Fibroblast of lung (primary cell): Measurements from ENCODE around the gene C1GALT1C1. TPM values are rescaled to one million over a fixed set of nuclear protein-coding genes. Genes with fewer than 3 reads are reported as not detected.

Experiments
- DNase-seq, 2 donors: peaks; one replicate each; pipeline versions ENCODE4 v3.0.0 to v3.0.0-alpha.2; 2010; ENCODE audit warnings: low read depth in 2 of 2
- H2AFZ ChIP-seq: 2 replicates; pipeline ENCODE4 v1.5.1; 2012; ENCODE audit warnings: low read length, control low read depth, inconsistent platforms
- H3K27ac ChIP-seq: 2 replicates; pipeline ENCODE4 v1.5.1; 2011; ENCODE audit warnings: low read length, control low read depth; ENCODE audit not compliant: insufficient read depth
- H3K27me3 ChIP-seq: 2 replicates; pipeline ENCODE4 v1.5.1; 2011; ENCODE audit warnings: mild to moderate bottlenecking, low read length; ENCODE audit not compliant: control insufficient read depth, insufficient read depth
- H3K36me3 ChIP-seq: 2 replicates; pipeline ENCODE4 v1.5.1; 2011; ENCODE audit warnings: low read length; ENCODE audit not compliant: control insufficient read depth, insufficient read depth
- H3K4me1 ChIP-seq: 2 replicates; pipeline ENCODE4 v1.5.1; 2011; ENCODE audit warnings: low read length; ENCODE audit not compliant: control insufficient read depth, insufficient read depth; ENCODE audit errors: extremely low read depth
- H3K4me2 ChIP-seq: 2 replicates; pipeline ENCODE4 v1.5.1; 2011; ENCODE audit warnings: low read length, control low read depth; ENCODE audit not compliant: insufficient read depth; ENCODE audit errors: extremely low read depth
- H3K4me3 ChIP-seq, 4 experiments: fragments of 200-600 bp in 1 of 4; sonication (generic) in 1 of 4; replicated peaks in 1 of 4; 2 replicates each; pipeline ENCODE4 v1.5.1; 2011 to 2016; ENCODE audit warnings: low read length in 4 of 4, low read depth in 3 of 4, mild to moderate bottlenecking in 3 of 4, control low read depth in 2 of 4, inconsistent platforms in 1 of 4, mixed read lengths in 1 of 4; ENCODE audit not compliant: insufficient read depth in 1 of 4; ENCODE audit errors: control extremely low read depth in 1 of 4
- H3K79me2 ChIP-seq: 2 replicates; pipeline ENCODE4 v1.5.1; 2012; ENCODE audit warnings: mild to moderate bottlenecking, low read length, inconsistent platforms; ENCODE audit not compliant: control insufficient read depth, insufficient read depth
- H3K9ac ChIP-seq: 2 replicates; pipeline ENCODE4 v1.5.1; 2011; ENCODE audit warnings: mild to moderate bottlenecking, low read length, control low read depth; ENCODE audit not compliant: insufficient read depth
- H3K9me3 ChIP-seq: 2 replicates; pipeline ENCODE4 v1.5.1; 2012; ENCODE audit warnings: low read depth, low read length; ENCODE audit not compliant: control insufficient read depth, insufficient read depth
- H4K20me1 ChIP-seq: 2 replicates; pipeline ENCODE4 v1.5.1; 2011; ENCODE audit warnings: low read length; ENCODE audit not compliant: control insufficient read depth, insufficient read depth; ENCODE audit errors: extremely low read depth
- CTCF ChIP-seq, 2 donors: IDR thresholded peaks in 1 of 2; conservative IDR thresholded peaks in 1 of 2; 1 replicate in 1 of 2; 2 replicates in 1 of 2; pipeline ENCODE4 v1.5.1; 2011 to 2012; ENCODE audit warnings: low read length in 2 of 2, control low read depth in 1 of 2, inconsistent platforms in 1 of 2, low read depth in 1 of 2, mild to moderate bottlenecking in 1 of 2
- EZH2 ChIP-seq: IDR thresholded peaks from 2 replicates; pipeline ENCODE4 v1.5.1; 2012; ENCODE audit warnings: low read length, control low read depth, mild to moderate bottlenecking; ENCODE audit errors: missing control alignments
- polyA plus RNA-seq, 2 donors: library from polyadenylated mRNA; depleted of rRNA in 1 of 2; stranded (reverse) in 1 of 2; unstranded in 1 of 2; fragments of >200 nt; gene quantifications; 2 replicates each; pipeline ENCODE4 v1.2.1, GENCODE V29; 2011 to 2012; ENCODE audit warnings: missing spikeins in 1 of 2
- total RNA-seq: library from RNA; depleted of rRNA; stranded (reverse); fragments of >200 nt; gene quantifications from 2 replicates; pipeline ENCODE4 v1.2.1, GENCODE V29; 2014

The C1GALT1C1 gene
- total and polyA plus RNA-seq, 2 donors (not counting 1 experiment from before 2014, with no cell fraction given) = 27.4 to 36.6 TPM

- Histone ChIP-seq H3K4me2 (peak within 1 kb of the TSS; percentile 80), H3K9ac (peak within 1 kb of the TSS; percentile 73), H3K27ac (peak within 1 kb of the TSS; percentile 91), H3K36me3 (no peaks in the 10 kb centered on the region), H2AFZ (peak within 1 kb of the TSS; percentile 74), H3K27me3 (no peaks in the 10 kb centered on the region), H4K20me1 (no peaks in the 10 kb centered on the region), H3K79me2 (peaks cover 15% of the 10 kb centered on the region), H3K4me3 (peak within 1 kb of the TSS; percentile 50 to 97 (median 66)), H3K4me1 (no peaks in the 10 kb centered on the region), H3K9me3 (no peaks in the 10 kb centered on the region)
- TF ChIP-seq CTCF (conservative IDR thresholded peaks at IDR 0.05 in 1 of 2, IDR thresholded peaks at IDR 0.05 in 1 of 2; ENCODE audit: low read depth in 1 of 2, low read length in 2 of 2) = no peak
- no peak for TF ChIP-seq EZH2
- DNase-seq = peak; percentile 96 to 98
Measured at GRCh38 chrX:120603707-120604360, 26.0 kb downstream of the C1GALT1C1 start, which contains the start of gene MCTS1. Gene MCTS1, plus strand, starts transcription at chrX:120604101. Its CDS starts 136 bp downstream, at chrX:120604237.

- Histone ChIP-seq H3K27me3 (no peaks in the 10 kb centered on the region), H4K20me1 (no peaks in the 10 kb centered on the region), H2AFZ (no peak overlapping the region), H3K79me2 (no peaks in the 10 kb centered on the region), H3K4me3 (no peak overlapping the region), H3K4me2 (no peak overlapping the region), H3K9ac (no peak overlapping the region), H3K4me1 (no peaks in the 10 kb centered on the region), H3K9me3 (no peaks in the 10 kb centered on the region), H3K27ac (no peak overlapping the region), H3K36me3 (no peaks in the 10 kb centered on the region)
- TF ChIP-seq CTCF (conservative IDR thresholded peaks at IDR 0.05 in 1 of 2, IDR thresholded peaks at IDR 0.05 in 1 of 2; ENCODE audit: low read depth in 1 of 2, low read length in 2 of 2) (no peak), EZH2 (no peak)
- DNase-seq = no peak
Measured at GRCh38 chrX:120585702-120586101, 44.2 kb downstream of the C1GALT1C1 start.

Other genes with a start within 250 kb of the C1GALT1C1 start
- gene LAMP2, start 160.8 kb downstream of the C1GALT1C1 start, total RNA-seq = 172 and 182 TPM in 2 replicates
- 159 and 196 TPM in 2 replicates for gene LAMP2, start 160.8 kb downstream of the C1GALT1C1 start, polyA plus RNA-seq
- 32.4 and 39.3 TPM in 2 replicates for gene CUL4B, start 69.1 kb downstream of the C1GALT1C1 start, total RNA-seq
- 50.7 and 57.0 TPM in 2 replicates for gene CUL4B, start 69.1 kb downstream of the C1GALT1C1 start, polyA plus RNA-seq
- 24.9 and 27.6 TPM in 2 replicates for gene MCTS1, start 26.0 kb downstream of the C1GALT1C1 start, total RNA-seq
- gene MCTS1, start 26.0 kb downstream of the C1GALT1C1 start, polyA plus RNA-seq = 63.1 and 72.1 TPM in 2 replicates
- gene CT47B1, start 245.8 kb upstream of the C1GALT1C1 start, total RNA-seq = not detected in 2 replicates
- gene CT47B1, start 245.8 kb upstream of the C1GALT1C1 start, polyA plus RNA-seq = not detected in 2 replicates